Neural progenitor cell (in vitro differentiated cells): ENCODE measurements around the gene MACROD2.
"Not testable (repeated sequence)": the region's sequence is repeated elsewhere in the genome, so short reads cannot be mapped to it uniquely, and the experiment has no call there.

Experiments used
- CTCF ChIP-seq: fragments of 200-600 bp; sonication (generic); IDR thresholded peaks from 2 replicates; pipeline ENCODE4 v1.5.1; 2017; ENCODE audit warnings: antibody characterized with exemption, mild to moderate bottlenecking
- EZH2 ChIP-seq: fragments of 200-600 bp; sonication (generic); IDR thresholded peaks from 2 replicates; pipeline ENCODE4 v1.6.1; 2017; ENCODE audit warnings: antibody characterized with exemption, mild to moderate bottlenecking, moderate library complexity

GRCh38 chr20:14982324-14982723 lies 987.0 kb downstream of the MACROD2 start:
- not testable (repeated sequence) for TF ChIP-seq CTCF, EZH2
